Measurements from ENCODE around the gene HIVEP1.

HIVEP1 gene

GRCh38 chr6:12077021-12077710 lies 65.1 kb downstream of the HIVEP1 start:
- Mint-ChIP-seq H3K27me3 (no peaks in the 10 kb centered on the region), H3K9me3 (no peaks in the 10 kb centered on the region), H3K27ac (no peak overlapping the region), H3K4me3 (no peak overlapping the region), H3K36me3 (ENCODE audit: insufficient read depth) (peaks cover 3% of the 10 kb centered on the region), H3K4me1 (ENCODE audit: low read depth in 2 of 2) (peaks cover 7 to 18% of the 10 kb centered on the region in 2 donors)
- ATAC-seq (replicated peaks) = no peak
- DNase-seq = no peak

DNA sequence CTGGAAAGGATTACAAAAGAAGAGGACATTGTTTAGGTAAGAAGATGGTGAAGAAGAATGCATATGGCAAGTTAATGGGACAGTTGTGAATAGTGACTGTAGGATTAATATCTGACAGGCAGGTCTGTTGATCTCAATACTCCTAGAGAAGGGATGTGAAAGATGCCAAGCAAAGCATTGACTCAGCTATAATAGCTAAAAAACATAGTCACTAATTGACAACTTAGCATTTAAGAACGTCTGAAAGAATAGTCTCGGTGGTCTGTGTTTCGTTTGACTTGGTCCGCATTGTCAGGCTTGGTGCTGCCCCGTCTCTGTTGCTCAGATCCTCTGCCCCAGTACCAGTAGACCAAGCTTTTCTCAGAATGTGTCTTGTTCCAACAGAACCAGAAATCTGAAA lies 65.9 kb downstream of the HIVEP1 start:
- ATAC-seq (replicated peaks) = no peak
- Mint-ChIP-seq H3K27ac (no peak overlapping the region), H3K4me1 (ENCODE audit: low read depth in 2 of 2) (peaks cover 7 to 18% of the 10 kb centered on the region in 2 donors), H3K9me3 (no peaks in the 10 kb centered on the region), H3K36me3 (ENCODE audit: insufficient read depth) (peaks cover 3% of the 10 kb centered on the region), H3K4me3 (no peak overlapping the region), H3K27me3 (no peaks in the 10 kb centered on the region)
- DNase-seq = no peak

DNA sequence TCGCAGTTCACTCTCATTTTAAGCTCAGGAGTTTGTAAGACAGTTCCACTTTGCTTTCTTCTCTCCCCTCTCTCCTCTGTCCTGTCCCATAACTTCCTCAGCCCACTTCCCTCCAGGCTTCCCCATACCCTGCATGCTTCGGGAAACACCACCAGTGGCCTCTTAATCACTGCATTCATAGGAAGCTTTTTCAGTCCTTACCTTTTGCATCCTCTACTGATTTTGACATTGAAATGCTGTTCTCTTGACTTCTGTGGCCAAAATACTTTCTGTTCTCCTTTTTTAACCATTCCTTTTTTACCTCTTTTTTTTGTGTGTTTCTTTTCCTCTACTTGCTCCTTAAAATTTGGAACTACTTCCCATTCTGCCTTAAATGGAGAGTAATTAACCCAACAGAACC lies 69.7 kb downstream of the HIVEP1 start:
- H3K4me1 Mint-ChIP-seq (ENCODE audit: low read depth in 2 of 2) = peaks cover 18 to 37% of the 10 kb centered on the region in 2 donors
- no peaks in the 10 kb centered on the region for H3K9me3 Mint-ChIP-seq
- no peaks in the 10 kb centered on the region for H3K27me3 Mint-ChIP-seq
- DNase-seq (no peak), ATAC-seq (replicated peaks) (no peak)
- peaks cover 2% of the 10 kb centered on the region for H3K36me3 Mint-ChIP-seq (ENCODE audit: insufficient read depth)
- H3K27ac Mint-ChIP-seq = peak overlapping the region in 1 of 2 donors; percentile 2
- H3K4me3 Mint-ChIP-seq = no peak overlapping the region

DNA sequence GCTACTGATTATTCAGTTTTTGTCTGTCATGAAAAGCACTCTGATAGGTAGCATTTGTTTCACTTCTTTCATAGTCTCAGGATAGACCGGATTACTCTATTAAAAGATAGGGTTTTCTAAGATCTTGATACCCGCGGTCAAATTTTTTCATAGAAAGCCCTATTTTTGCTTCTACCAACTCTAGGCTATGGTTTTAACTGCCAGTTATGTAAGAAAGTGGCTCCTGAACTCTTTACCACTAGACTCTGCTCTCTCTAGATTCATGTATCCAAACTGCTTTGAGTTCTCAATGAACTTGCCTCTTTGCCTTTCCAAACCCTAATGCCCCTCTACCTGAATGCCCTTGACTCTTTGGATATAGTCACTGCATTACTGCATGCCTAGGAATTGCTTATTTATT lies 70.3 kb downstream of the HIVEP1 start:
- ATAC-seq (replicated peaks) = no peak
- Mint-ChIP-seq H3K27ac (no peak overlapping the region), H3K4me1 (ENCODE audit: low read depth in 2 of 2) (peaks cover 18 to 37% of the 10 kb centered on the region in 2 donors), H3K36me3 (ENCODE audit: insufficient read depth) (peaks cover 2% of the 10 kb centered on the region), H3K27me3 (no peaks in the 10 kb centered on the region), H3K4me3 (no peak overlapping the region), H3K9me3 (no peaks in the 10 kb centered on the region)
- no peak for DNase-seq

GRCh38 chr6:12083302-12083701 lies 71.2 kb downstream of the HIVEP1 start:
- no peaks in the 10 kb centered on the region for H3K27me3 Mint-ChIP-seq
- DNase-seq (no peak), ATAC-seq (replicated peaks) (no peak)
- no peak overlapping the region for H3K27ac Mint-ChIP-seq
- no peak overlapping the region for H3K4me3 Mint-ChIP-seq
- H3K9me3 Mint-ChIP-seq = no peaks in the 10 kb centered on the region
- H3K36me3 Mint-ChIP-seq (ENCODE audit: insufficient read depth) = peaks cover 2% of the 10 kb centered on the region
- H3K4me1 Mint-ChIP-seq (ENCODE audit: low read depth in 2 of 2) = peaks cover 18 to 37% of the 10 kb centered on the region in 2 donors

DNA sequence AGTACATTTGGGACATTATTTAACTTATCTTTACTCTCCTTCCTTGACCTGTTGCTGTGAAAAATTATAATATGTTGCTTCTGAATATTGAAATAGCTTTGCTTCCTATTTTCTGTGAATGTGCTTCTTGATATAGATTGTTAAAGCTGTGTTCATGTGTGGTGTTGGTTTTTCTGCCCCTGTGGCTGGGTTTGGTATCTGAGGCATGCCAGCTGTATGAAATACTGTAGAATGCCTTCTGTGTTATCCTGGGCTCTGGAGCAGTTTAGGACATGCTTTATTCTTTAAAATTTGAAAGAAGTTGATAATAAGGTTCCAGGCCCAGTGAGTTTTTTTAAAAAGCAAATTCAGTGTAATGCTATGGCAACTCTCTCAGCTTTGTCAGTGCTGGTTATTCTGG lies 71.7 kb downstream of the HIVEP1 start:
- H3K4me1 Mint-ChIP-seq (ENCODE audit: low read depth in 2 of 2) = peaks cover 18 to 37% of the 10 kb centered on the region in 2 donors
- peaks cover 2% of the 10 kb centered on the region for H3K36me3 Mint-ChIP-seq (ENCODE audit: insufficient read depth)
- DNase-seq (no peak), ATAC-seq (replicated peaks) (no peak)
- no peak overlapping the region for H3K27ac Mint-ChIP-seq
- no peaks in the 10 kb centered on the region for H3K27me3 Mint-ChIP-seq
- no peaks in the 10 kb centered on the region for H3K9me3 Mint-ChIP-seq
- H3K4me3 Mint-ChIP-seq = no peak overlapping the region

DNA sequence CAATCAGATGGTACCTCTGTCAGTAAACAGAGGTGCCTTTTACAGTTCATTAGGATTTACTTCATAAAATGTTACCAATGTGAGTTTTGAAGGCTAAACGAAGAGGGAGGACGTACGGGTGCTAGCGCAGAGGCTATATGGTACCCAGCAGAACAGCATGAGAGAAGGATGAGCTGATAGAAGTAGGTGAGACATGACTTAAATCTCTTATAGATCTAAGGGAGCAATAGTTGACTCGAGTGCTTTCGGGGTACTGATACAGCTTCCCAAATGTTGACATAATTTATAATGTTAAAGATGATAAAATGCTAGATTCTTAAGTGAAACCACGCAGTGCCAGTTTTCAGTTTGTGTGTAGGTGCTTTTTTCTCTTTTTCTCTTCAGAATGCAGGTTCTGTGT lies 72.6 kb downstream of the HIVEP1 start:
- no peak for ATAC-seq (replicated peaks)

GRCh38 chr6:12088531-12088930 lies 76.4 kb downstream of the HIVEP1 start:
- Mint-ChIP-seq H3K9me3 (no peaks in the 10 kb centered on the region), H3K4me3 (no peak overlapping the region), H3K4me1 (ENCODE audit: low read depth in 2 of 2) (peaks cover 9 to 22% of the 10 kb centered on the region in 2 donors), H3K27ac (no peak overlapping the region), H3K27me3 (no peaks in the 10 kb centered on the region), H3K36me3 (ENCODE audit: insufficient read depth) (peaks cover 2% of the 10 kb centered on the region)
- no peak for ATAC-seq (replicated peaks)
- no peak for DNase-seq

More for the DNA sequence above, 72.6 kb downstream of the HIVEP1 start:
- Mint-ChIP-seq H3K4me1 (ENCODE audit: low read depth in 2 of 2) (peaks cover 18 to 37% of the 10 kb centered on the region in 2 donors), H3K36me3 (ENCODE audit: insufficient read depth) (peaks cover 2% of the 10 kb centered on the region), H3K9me3 (no peaks in the 10 kb centered on the region), H3K4me3 (no peak overlapping the region), H3K27me3 (no peaks in the 10 kb centered on the region), H3K27ac (peak overlapping the region in 1 of 2 donors; percentile 11)
- no peak for DNase-seq

GRCh38 chr6:12090714-12091113 lies 78.6 kb downstream of the HIVEP1 start:
- H3K27ac Mint-ChIP-seq = no peak overlapping the region
- ATAC-seq (replicated peaks) = no peak
- H3K9me3 Mint-ChIP-seq = no peaks in the 10 kb centered on the region
- DNase-seq = no peak
- H3K36me3 Mint-ChIP-seq (ENCODE audit: insufficient read depth) = no peaks in the 10 kb centered on the region
- H3K27me3 Mint-ChIP-seq = no peaks in the 10 kb centered on the region
- H3K4me1 Mint-ChIP-seq (ENCODE audit: low read depth in 2 of 2) = peaks cover 0 to 6% of the 10 kb centered on the region in 2 donors
- no peak overlapping the region for H3K4me3 Mint-ChIP-seq

- no peak for ATAC-seq (replicated peaks)
- peaks cover 0 to 6% of the 10 kb centered on the region in 2 donors for H3K4me1 Mint-ChIP-seq (ENCODE audit: low read depth in 2 of 2)
Observed at GRCh38 chr6:12092762-12093161, 80.7 kb downstream of the HIVEP1 start.

DNA sequence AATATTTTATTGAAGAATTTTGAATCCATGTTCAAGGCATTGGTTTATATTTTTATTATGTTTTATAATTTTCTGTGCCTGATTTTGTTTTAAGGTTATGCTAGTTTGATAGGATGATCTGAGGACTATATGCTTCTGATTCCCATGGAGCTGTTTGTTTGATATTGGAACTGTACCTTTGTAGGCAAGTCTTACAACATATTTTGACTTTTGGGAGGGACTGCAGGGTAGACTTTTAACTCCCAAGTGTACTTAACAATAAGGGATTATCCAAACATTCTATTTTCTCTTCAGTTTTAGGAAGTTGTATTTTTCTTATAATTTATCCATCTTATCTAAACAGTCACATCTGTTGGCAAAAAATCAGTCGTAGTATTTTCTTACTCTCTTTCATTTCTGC lies 82.6 kb downstream of the HIVEP1 start:
- Mint-ChIP-seq H3K9me3 (no peaks in the 10 kb centered on the region), H3K4me3 (no peak overlapping the region), H3K27ac (no peak overlapping the region), H3K36me3 (ENCODE audit: insufficient read depth) (no peaks in the 10 kb centered on the region), H3K27me3 (no peaks in the 10 kb centered on the region), H3K4me1 (ENCODE audit: low read depth in 2 of 2) (peaks cover 0 to 6% of the 10 kb centered on the region in 2 donors)
- no peak for ATAC-seq (replicated peaks)
- DNase-seq = no peak

More at GRCh38 chr6:12092762-12093161, 80.7 kb downstream of the HIVEP1 start:
- Mint-ChIP-seq H3K4me3 (no peak overlapping the region), H3K27ac (no peak overlapping the region), H3K9me3 (no peaks in the 10 kb centered on the region), H3K36me3 (ENCODE audit: insufficient read depth) (no peaks in the 10 kb centered on the region), H3K27me3 (no peaks in the 10 kb centered on the region)
- no peak for DNase-seq

DNA sequence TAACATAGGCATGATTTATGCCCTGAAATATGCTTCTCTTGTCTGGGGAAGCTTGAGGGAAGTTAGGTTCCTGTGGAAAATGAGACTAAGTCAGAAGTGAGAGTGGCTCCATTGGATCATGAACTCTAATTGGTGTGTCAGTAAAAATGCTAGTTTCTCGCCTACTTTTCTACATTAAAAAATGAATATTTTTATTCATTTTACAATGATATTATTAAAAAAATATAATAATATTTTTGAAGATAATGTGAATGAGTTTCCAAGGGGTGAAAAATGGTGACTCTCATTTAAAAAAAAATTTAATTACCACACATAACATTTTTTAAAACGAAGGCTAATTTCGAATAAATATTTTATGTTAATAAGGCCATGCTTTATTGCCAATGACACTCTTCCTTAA lies 84.2 kb downstream of the HIVEP1 start:
- H3K27me3 Mint-ChIP-seq = no peaks in the 10 kb centered on the region
- H3K36me3 Mint-ChIP-seq (ENCODE audit: insufficient read depth) = no peaks in the 10 kb centered on the region
- ATAC-seq (replicated peaks) (no peak), DNase-seq (no peak)
- H3K27ac Mint-ChIP-seq = no peak overlapping the region
- peaks cover 0 to 4% of the 10 kb centered on the region in 2 donors for H3K4me1 Mint-ChIP-seq (ENCODE audit: low read depth in 2 of 2)
- no peak overlapping the region for H3K4me3 Mint-ChIP-seq
- no peaks in the 10 kb centered on the region for H3K9me3 Mint-ChIP-seq

DNA sequence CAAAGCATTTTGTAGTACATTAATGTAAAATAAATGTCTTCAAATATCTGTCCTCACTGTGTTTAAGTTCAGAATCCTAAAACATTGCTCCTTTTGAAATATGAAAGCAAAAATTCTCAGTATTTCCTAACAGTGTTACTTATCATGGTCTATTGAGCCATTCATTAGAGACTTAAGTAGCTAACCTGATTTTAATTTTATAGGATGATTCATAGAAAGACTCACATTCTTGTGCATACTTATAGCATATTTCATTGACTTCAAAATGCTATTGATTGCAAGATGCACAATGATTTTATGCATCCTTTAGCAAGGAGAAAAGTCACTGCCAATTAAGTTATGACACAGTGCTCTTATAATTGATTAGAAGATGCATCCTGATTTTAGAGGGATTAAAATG lies 85.7 kb downstream of the HIVEP1 start:
- H3K27ac Mint-ChIP-seq = no peak overlapping the region
- no peaks in the 10 kb centered on the region for H3K27me3 Mint-ChIP-seq
- no peak for DNase-seq

GRCh38 chr6:12099623-12100338 lies 87.7 kb downstream of the HIVEP1 start:
- Mint-ChIP-seq H3K4me1 (ENCODE audit: low read depth in 2 of 2) (peaks cover 0 to 9% of the 10 kb centered on the region in 2 donors), H3K27me3 (no peaks in the 10 kb centered on the region), H3K4me3 (no peak overlapping the region), H3K27ac (no peak overlapping the region), H3K9me3 (no peaks in the 10 kb centered on the region), H3K36me3 (ENCODE audit: insufficient read depth) (no peaks in the 10 kb centered on the region)
- ATAC-seq (replicated peaks) (no peak), DNase-seq (no peak)

More for the DNA sequence above, 85.7 kb downstream of the HIVEP1 start:
- H3K4me3 Mint-ChIP-seq = no peak overlapping the region
- no peak for ATAC-seq (replicated peaks)
- peaks cover 0 to 9% of the 10 kb centered on the region in 2 donors for H3K4me1 Mint-ChIP-seq (ENCODE audit: low read depth in 2 of 2)
- no peaks in the 10 kb centered on the region for H3K36me3 Mint-ChIP-seq (ENCODE audit: insufficient read depth)
- H3K9me3 Mint-ChIP-seq = no peaks in the 10 kb centered on the region
